ENCODE results near the gene ARL14EP. TPM values are rescaled to one million over a fixed set of nuclear protein-coding genes. Genes with fewer than 3 reads are reported as not detected.

Gene ARL14EP
- total RNA-seq, 2 experiments from 2014 or later, result 28.3 to 36.1 TPM

GRCh38 chr11:30344085-30344484, 21.2 kb downstream of the ARL14EP start:
- no peaks in the 10 kb centered on the region for H3K9me3 Mint-ChIP-seq (ENCODE audit: low read depth)
- H3K36me3 Mint-ChIP-seq, result peaks cover 8% of the 10 kb centered on the region
- H3K4me1 Mint-ChIP-seq, result peaks cover 2% of the 10 kb centered on the region
- no peak overlapping the region for H3K27ac Mint-ChIP-seq
- CTCF ChIA-PET, result interaction anchor here (1.1 to 1.9 kb wide), 3 partner anchors 10 to 17 kb away, joined by 3 to 6 read pairs (median 3); no protein-coding TSS in a partner anchor
- ATAC-seq (no peak), DNase-seq (no peak)
- H3K4me3 Mint-ChIP-seq, result no peak overlapping the region
- no peaks in the 10 kb centered on the region for H3K27me3 Mint-ChIP-seq

DNA sequence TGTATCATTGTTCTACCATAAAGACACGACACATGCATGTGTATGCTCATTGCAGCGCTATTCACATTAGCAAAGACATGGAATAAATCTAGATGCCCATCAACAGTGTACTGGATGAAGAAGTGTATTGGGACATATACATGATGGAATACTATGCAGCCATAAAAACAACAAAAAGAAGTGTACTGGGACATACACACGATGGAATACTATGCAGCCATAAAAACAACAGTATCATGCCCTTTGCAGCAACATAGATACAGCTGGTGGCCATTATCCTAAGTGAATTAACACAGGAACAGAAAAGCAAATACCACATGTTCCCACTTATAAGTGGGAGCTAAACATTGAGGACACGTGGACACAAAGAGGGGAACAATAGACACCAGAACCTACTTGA, 22.7 kb downstream of the ARL14EP start:
- DNase-seq, result no peak
- H3K4me1 Mint-ChIP-seq, result peaks cover 1% of the 10 kb centered on the region
- CTCF ChIA-PET, result interaction anchor here (1.4 kb wide), 1 partner anchor 22 kb away, joined by 6 read pairs; the partner anchor contains the start of gene ARL14EP
- no peaks in the 10 kb centered on the region for H3K27me3 Mint-ChIP-seq
- H3K9me3 Mint-ChIP-seq (ENCODE audit: low read depth), result no peaks in the 10 kb centered on the region
- no peak overlapping the region for H3K27ac Mint-ChIP-seq
- ATAC-seq, result no peak
- no peak overlapping the region for H3K4me3 Mint-ChIP-seq
- H3K36me3 Mint-ChIP-seq, result peaks cover 3% of the 10 kb centered on the region

DNA sequence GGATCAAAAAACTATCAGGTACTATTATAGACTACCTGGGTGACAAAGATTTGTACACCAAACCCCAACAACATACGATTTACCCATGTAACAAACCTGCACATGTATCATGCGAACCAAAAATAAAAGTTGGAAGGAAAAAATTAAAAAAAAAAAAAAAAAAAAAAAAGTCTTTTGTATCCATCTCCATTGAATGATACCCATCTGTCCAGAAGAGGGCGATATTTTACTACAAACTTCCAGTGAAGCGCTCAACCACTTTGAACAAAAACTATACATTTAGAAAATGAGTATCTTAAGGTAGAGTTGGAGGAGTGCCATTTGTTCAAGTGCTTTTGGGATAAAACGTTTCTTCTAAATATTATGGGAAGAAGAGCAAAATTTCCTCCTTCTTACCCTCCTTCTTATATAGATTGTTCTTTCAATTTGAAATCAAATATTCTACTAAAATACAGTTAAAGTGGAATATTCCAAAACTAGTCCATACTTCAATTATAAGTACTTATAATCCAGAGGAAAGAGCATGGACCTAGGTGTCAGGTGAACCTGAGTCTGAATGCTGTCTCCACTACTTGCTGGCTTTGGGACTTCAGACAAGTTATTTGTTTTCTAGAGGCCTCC, 23.3 kb downstream of the ARL14EP start:
- peaks cover 1% of the 10 kb centered on the region for H3K4me1 Mint-ChIP-seq

GRCh38 chr11:30348035-30348434, 25.1 kb downstream of the ARL14EP start:
- Mint-ChIP-seq H3K36me3 (peaks cover 3% of the 10 kb centered on the region), H3K27me3 (peaks cover 18% of the 10 kb centered on the region), H3K27ac (no peak overlapping the region), H3K4me1 (no peaks in the 10 kb centered on the region), H3K9me3 (ENCODE audit: low read depth) (no peaks in the 10 kb centered on the region), H3K4me3 (no peak overlapping the region)
- DNase-seq, result no peak
- no peak for ATAC-seq
- CTCF ChIA-PET, result interaction anchor here (0.6 to 0.7 kb wide), 2 partner anchors 14 to 1305 kb away, joined by 4 to 5 read pairs; no protein-coding TSS in a partner anchor

More for the DNA sequence above, 23.3 kb downstream of the ARL14EP start:
- H3K4me3 Mint-ChIP-seq, result no peak overlapping the region
- no peaks in the 10 kb centered on the region for H3K9me3 Mint-ChIP-seq (ENCODE audit: low read depth)
- peaks cover 3% of the 10 kb centered on the region for H3K36me3 Mint-ChIP-seq
- H3K27ac Mint-ChIP-seq, result no peak overlapping the region
- ATAC-seq (no peak), DNase-seq (no peak)
- H3K27me3 Mint-ChIP-seq, result peaks cover 4% of the 10 kb centered on the region
- CTCF ChIA-PET, result interaction anchor here (1.4 kb wide), 1 partner anchor 22 kb away, joined by 6 read pairs; the partner anchor contains the start of gene ARL14EP

- Mint-ChIP-seq H3K9me3 (ENCODE audit: low read depth) (no peaks in the 10 kb centered on the region), H3K27me3 (peaks cover 21% of the 10 kb centered on the region), H3K27ac (no peak overlapping the region), H3K4me1 (no peaks in the 10 kb centered on the region), H3K36me3 (peaks cover 3% of the 10 kb centered on the region), H3K4me3 (no peak overlapping the region)
- CTCF ChIA-PET, result no interaction called here
- DNase-seq (no peak), ATAC-seq (no peak)
These were observed 27.0 kb downstream of the ARL14EP start for GRCh38 chr11:30349885-30350284.

- H3K36me3 Mint-ChIP-seq, result peaks cover 1% of the 10 kb centered on the region
- CTCF ChIA-PET, result no interaction called here
- no peak overlapping the region for H3K27ac Mint-ChIP-seq
- DNase-seq (no peak), ATAC-seq (no peak)
- H3K27me3 Mint-ChIP-seq, result peaks cover 21% of the 10 kb centered on the region
- no peaks in the 10 kb centered on the region for H3K4me1 Mint-ChIP-seq
- H3K9me3 Mint-ChIP-seq (ENCODE audit: low read depth), result no peaks in the 10 kb centered on the region
- H3K4me3 Mint-ChIP-seq, result no peak overlapping the region
These were observed 27.5 kb downstream of the ARL14EP start for GRCh38 chr11:30350384-30350783.

- peaks cover 21% of the 10 kb centered on the region for H3K27me3 Mint-ChIP-seq
- no peak overlapping the region for H3K4me3 Mint-ChIP-seq
- H3K9me3 Mint-ChIP-seq (ENCODE audit: low read depth), result no peaks in the 10 kb centered on the region
- H3K36me3 Mint-ChIP-seq, result no peaks in the 10 kb centered on the region
- CTCF ChIA-PET, result no interaction called here
- H3K4me1 Mint-ChIP-seq, result no peaks in the 10 kb centered on the region
- H3K27ac Mint-ChIP-seq, result no peak overlapping the region
- ATAC-seq (no peak), DNase-seq (no peak)
These were observed 28.2 kb downstream of the ARL14EP start for GRCh38 chr11:30351061-30351460.

DNA sequence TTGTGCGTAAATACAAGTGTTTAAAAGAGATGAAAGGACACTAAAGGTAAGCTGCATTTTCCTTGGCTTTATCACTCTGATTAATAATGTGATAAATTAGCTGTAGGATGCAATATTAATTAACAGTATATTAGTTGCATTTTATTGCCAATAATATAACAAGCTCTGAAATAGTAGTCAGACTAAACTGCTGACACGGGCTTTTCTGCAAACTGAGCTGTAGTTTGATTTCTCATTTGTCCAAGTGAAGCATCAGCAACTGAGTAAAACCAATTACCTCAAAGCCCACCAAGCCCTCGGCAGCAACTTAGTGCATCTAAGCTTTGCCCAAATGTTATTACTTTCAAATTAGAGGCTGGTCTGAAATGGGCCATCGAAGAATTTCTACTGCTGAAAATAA, 33.5 kb downstream of the ARL14EP start:
- Mint-ChIP-seq H3K4me1 (no peaks in the 10 kb centered on the region), H3K27me3 (peaks cover 35% of the 10 kb centered on the region)
- CTCF ChIA-PET, result no interaction called here

DNA sequence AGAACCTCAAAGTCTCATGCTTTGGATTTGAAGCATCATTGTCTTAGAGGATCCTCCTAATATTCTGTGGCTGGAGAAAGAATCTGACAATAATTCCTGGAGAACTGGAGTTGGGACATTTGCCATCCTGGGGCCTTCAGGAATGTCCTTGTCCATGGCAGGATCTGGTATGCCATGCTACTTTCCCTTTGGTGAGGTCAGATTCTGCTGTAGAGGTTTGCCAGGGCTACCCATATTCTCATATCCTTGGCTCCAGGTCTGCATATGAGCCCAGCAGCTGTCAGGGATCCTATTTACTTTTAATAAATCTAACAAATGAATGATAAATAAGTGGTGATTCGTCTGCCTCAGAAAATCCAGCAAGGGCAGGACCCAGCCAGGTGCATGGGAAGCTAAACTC, 35.0 kb downstream of the ARL14EP start:
- Mint-ChIP-seq H3K27me3 (peaks cover 23% of the 10 kb centered on the region), H3K9me3 (ENCODE audit: low read depth) (no peaks in the 10 kb centered on the region)
- no peak for ATAC-seq

More for the DNA sequence above, 33.5 kb downstream of the ARL14EP start:
- H3K27ac Mint-ChIP-seq, result no peak overlapping the region
- no peak overlapping the region for H3K4me3 Mint-ChIP-seq
- DNase-seq (no peak), ATAC-seq (no peak)
- H3K9me3 Mint-ChIP-seq (ENCODE audit: low read depth), result no peaks in the 10 kb centered on the region
- H3K36me3 Mint-ChIP-seq, result no peaks in the 10 kb centered on the region

DNA sequence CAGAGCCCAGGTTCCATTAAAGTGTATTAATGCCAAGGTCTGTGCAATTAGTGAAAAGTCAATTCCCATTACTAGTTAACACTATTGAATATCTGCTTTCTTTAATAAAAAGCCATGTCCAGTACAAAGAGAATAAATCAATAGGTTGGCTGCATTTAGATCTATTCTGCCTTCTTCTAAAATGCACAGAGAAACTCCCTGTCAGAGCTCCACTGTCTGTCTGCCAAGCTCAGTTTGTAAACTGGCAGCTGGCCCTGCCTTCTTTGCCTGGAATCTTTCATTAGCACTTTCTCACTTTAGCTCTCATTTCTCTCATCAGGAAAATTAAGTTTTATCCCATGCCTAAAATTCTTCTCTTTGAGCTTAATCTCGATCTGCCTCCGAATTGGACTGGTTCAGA, 35.6 kb downstream of the ARL14EP start:
- Mint-ChIP-seq H3K9me3 (ENCODE audit: low read depth) (no peaks in the 10 kb centered on the region), H3K4me3 (no peak overlapping the region), H3K27me3 (peaks cover 18% of the 10 kb centered on the region), H3K36me3 (no peaks in the 10 kb centered on the region), H3K27ac (no peak overlapping the region), H3K4me1 (no peaks in the 10 kb centered on the region)
- ATAC-seq (no peak), DNase-seq (no peak)
- CTCF ChIA-PET, result no interaction called here

More for the DNA sequence above, 35.0 kb downstream of the ARL14EP start:
- no peaks in the 10 kb centered on the region for H3K4me1 Mint-ChIP-seq
- H3K4me3 Mint-ChIP-seq, result no peak overlapping the region
- DNase-seq, result no peak
- no peak overlapping the region for H3K27ac Mint-ChIP-seq
- CTCF ChIA-PET, result no interaction called here
- no peaks in the 10 kb centered on the region for H3K36me3 Mint-ChIP-seq

DNA sequence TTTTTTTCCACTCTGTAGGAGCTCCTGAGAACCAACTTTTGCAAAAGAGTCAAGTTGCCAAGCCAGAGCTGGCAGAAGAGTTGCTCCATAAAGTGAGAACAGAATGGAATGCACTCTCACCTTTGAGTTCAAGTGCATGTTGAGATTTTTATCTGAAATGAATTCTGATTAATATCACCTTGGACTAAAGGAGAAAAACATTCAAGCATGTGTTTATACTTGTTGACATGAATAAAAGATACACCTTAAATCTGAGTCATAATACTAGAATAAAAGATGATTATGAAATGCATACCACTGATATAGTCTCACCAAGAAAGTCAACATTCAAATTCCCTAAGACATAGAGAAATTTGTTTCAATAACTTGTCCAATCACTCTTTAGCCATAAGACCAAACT, 37.8 kb downstream of the ARL14EP start:
- Mint-ChIP-seq H3K36me3 (no peaks in the 10 kb centered on the region), H3K27me3 (peaks cover 18% of the 10 kb centered on the region), H3K9me3 (ENCODE audit: low read depth) (no peaks in the 10 kb centered on the region), H3K27ac (no peak overlapping the region), H3K4me3 (no peak overlapping the region), H3K4me1 (no peaks in the 10 kb centered on the region)
- CTCF ChIA-PET, result no interaction called here
- ATAC-seq (no peak), DNase-seq (no peak)

GRCh38 chr11:30364139-30364836, 41.4 kb downstream of the ARL14EP start:
- Mint-ChIP-seq H3K27ac (no peak overlapping the region), H3K27me3 (peaks cover 2% of the 10 kb centered on the region), H3K36me3 (no peaks in the 10 kb centered on the region), H3K9me3 (ENCODE audit: low read depth) (no peaks in the 10 kb centered on the region), H3K4me3 (no peak overlapping the region), H3K4me1 (no peaks in the 10 kb centered on the region)
- CTCF ChIA-PET, result no interaction called here
- DNase-seq (no peak), ATAC-seq (no peak)

DNA sequence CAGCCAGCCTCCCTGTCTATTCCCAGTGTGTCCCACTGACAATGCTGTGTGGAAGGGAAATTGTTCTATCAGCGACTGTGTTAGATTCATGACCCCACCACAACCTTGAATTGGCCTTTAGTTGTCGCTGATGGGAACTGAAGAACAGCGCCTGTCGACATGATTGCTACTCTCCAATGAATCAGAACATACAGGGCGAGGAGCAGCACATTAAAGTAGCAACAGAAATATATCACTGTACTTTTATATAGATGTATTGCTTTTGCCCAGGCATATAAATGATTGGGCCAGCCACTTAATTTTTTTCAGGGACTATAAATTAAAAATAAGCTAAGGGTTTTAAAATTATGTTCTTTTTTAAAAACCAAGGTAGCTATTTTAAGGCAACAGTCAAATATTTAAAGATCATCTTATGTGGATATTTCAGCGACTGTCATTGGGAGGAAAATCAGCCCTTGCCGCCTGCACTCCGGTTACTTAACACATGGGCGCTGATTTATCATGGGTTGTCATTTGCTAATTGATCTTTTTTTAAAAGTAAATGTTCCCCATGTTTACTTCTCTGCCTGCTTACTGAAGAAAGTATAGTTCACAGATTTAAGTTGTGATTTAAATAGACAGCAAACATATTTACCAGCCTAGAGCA, 42.1 kb downstream of the ARL14EP start:
- H3K9me3 Mint-ChIP-seq (ENCODE audit: low read depth), result no peaks in the 10 kb centered on the region
- H3K27ac Mint-ChIP-seq, result no peak overlapping the region
- peaks cover 2% of the 10 kb centered on the region for H3K27me3 Mint-ChIP-seq
- ATAC-seq (no peak), DNase-seq (no peak)
- H3K4me3 Mint-ChIP-seq, result no peak overlapping the region
- no peaks in the 10 kb centered on the region for H3K36me3 Mint-ChIP-seq
- CTCF ChIA-PET, result no interaction called here
- no peaks in the 10 kb centered on the region for H3K4me1 Mint-ChIP-seq
